Measurements from ENCODE around the gene NTRK1. TPM values are rescaled to one million over a fixed set of nuclear protein-coding genes. Genes with fewer than 3 reads are reported as not detected.

The NTRK1 gene
- total RNA-seq, 1 donor from 2014 or later = 49.1 TPM

- H3K9me3 Mint-ChIP-seq = no peaks in the 10 kb centered on the region
- H3K36me3 Mint-ChIP-seq (ENCODE audit: low read depth) = peaks cover 10% of the 10 kb centered on the region
- DNase-seq (ENCODE audit: low spot score) = no peak
- intact Hi-C loops (cut with micrococcal nuclease) = no loop called here
- peaks cover 10% of the 10 kb centered on the region for H3K27me3 Mint-ChIP-seq (ENCODE audit: insufficient read depth)
- no peaks in the 10 kb centered on the region for H3K4me1 Mint-ChIP-seq (ENCODE audit: low read depth)
- no peak overlapping the region for H3K27ac Mint-ChIP-seq
- H3K4me3 Mint-ChIP-seq = no peak overlapping the region
Measured at GRCh38 chr1:156879876-156880275, 19.2 kb downstream of the NTRK1 start.

DNA sequence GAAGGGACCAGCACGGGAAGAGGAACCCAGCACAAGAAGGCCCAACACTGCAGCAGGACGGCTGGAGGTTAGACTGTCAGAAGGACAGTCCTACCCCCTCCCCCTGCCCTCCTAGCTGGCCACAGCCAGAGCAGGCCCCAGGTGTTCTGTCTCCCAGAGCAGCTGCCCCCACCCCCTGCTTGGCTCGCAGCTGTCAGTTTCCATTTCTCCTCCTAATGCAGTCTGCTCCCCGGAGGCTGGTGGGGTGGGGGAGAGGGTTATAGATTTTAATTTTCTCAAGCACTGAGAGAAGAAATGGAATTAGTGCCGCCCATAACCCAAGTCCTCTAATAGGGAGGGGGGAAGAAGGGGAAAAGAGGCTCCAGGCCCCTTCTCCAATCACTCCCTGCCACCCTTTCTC, 19.8 kb downstream of the NTRK1 start:
- no peak for DNase-seq (ENCODE audit: low spot score)
- Mint-ChIP-seq H3K36me3 (ENCODE audit: low read depth) (peaks cover 9% of the 10 kb centered on the region), H3K4me3 (no peak overlapping the region), H3K27ac (no peak overlapping the region), H3K9me3 (no peaks in the 10 kb centered on the region), H3K4me1 (ENCODE audit: low read depth) (no peaks in the 10 kb centered on the region), H3K27me3 (ENCODE audit: insufficient read depth) (peaks cover 10% of the 10 kb centered on the region)
- intact Hi-C loops (cut with micrococcal nuclease) = no loop called here

- DNase-seq (ENCODE audit: low spot score) = no peak
- Mint-ChIP-seq H3K4me3 (no peak overlapping the region), H3K9me3 (no peaks in the 10 kb centered on the region), H3K27me3 (ENCODE audit: insufficient read depth) (peaks cover 12% of the 10 kb centered on the region), H3K36me3 (ENCODE audit: low read depth) (peaks cover 9% of the 10 kb centered on the region), H3K27ac (no peak overlapping the region), H3K4me1 (ENCODE audit: low read depth) (no peaks in the 10 kb centered on the region)
- intact Hi-C loops (cut with micrococcal nuclease) = no loop called here
Measured at GRCh38 chr1:156881101-156881500, 20.4 kb downstream of the NTRK1 start.

- intact Hi-C loops (cut with micrococcal nuclease) = no loop called here
- Mint-ChIP-seq H3K27me3 (ENCODE audit: insufficient read depth) (peaks cover 16% of the 10 kb centered on the region), H3K4me1 (ENCODE audit: low read depth) (no peaks in the 10 kb centered on the region), H3K9me3 (no peaks in the 10 kb centered on the region), H3K27ac (no peak overlapping the region), H3K36me3 (ENCODE audit: low read depth) (peaks cover 6% of the 10 kb centered on the region), H3K4me3 (no peak overlapping the region)
- DNase-seq (ENCODE audit: low spot score) = no peak
Measured at GRCh38 chr1:156881663-156882062, 21.0 kb downstream of the NTRK1 start.

DNA sequence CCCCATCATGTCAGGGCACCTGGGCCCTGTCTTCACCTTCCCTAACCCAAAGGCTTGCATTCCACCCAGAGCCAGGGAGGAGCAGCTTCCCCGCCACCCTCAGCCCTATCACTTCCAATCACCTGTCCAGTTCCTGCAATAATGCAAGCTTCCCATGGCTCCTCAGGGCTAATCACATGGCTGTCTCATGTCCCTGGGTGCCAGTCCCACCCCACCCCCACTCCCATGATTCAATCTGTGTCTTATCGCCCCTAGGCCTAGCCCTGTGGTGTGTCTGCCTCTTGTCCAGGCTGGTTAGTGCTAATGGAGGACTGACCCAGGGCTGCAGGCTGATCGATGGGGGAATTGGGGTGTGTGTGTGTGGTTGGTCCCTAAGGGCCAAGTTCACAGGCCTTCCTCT, 21.9 kb downstream of the NTRK1 start:
- intact Hi-C loops (cut with micrococcal nuclease) = no loop called here
- peaks cover 18% of the 10 kb centered on the region for H3K27me3 Mint-ChIP-seq (ENCODE audit: insufficient read depth)
- no peak overlapping the region for H3K27ac Mint-ChIP-seq
- H3K9me3 Mint-ChIP-seq = no peaks in the 10 kb centered on the region
- no peaks in the 10 kb centered on the region for H3K4me1 Mint-ChIP-seq (ENCODE audit: low read depth)
- no peak overlapping the region for H3K4me3 Mint-ChIP-seq
- peaks cover 6% of the 10 kb centered on the region for H3K36me3 Mint-ChIP-seq (ENCODE audit: low read depth)
- DNase-seq (ENCODE audit: low spot score) = no peak

- H3K4me1 Mint-ChIP-seq (ENCODE audit: low read depth) = no peaks in the 10 kb centered on the region
- peaks cover 21% of the 10 kb centered on the region for H3K27me3 Mint-ChIP-seq (ENCODE audit: insufficient read depth)
- DNase-seq (ENCODE audit: low spot score) = no peak
- H3K36me3 Mint-ChIP-seq (ENCODE audit: low read depth) = peaks cover 8% of the 10 kb centered on the region
- H3K27ac Mint-ChIP-seq = no peak overlapping the region
- intact Hi-C loops (cut with micrococcal nuclease) = no loop called here
- H3K4me3 Mint-ChIP-seq = no peak overlapping the region
- H3K9me3 Mint-ChIP-seq = no peaks in the 10 kb centered on the region
Measured at GRCh38 chr1:156883919-156884318, 23.3 kb downstream of the NTRK1 start.

DNA sequence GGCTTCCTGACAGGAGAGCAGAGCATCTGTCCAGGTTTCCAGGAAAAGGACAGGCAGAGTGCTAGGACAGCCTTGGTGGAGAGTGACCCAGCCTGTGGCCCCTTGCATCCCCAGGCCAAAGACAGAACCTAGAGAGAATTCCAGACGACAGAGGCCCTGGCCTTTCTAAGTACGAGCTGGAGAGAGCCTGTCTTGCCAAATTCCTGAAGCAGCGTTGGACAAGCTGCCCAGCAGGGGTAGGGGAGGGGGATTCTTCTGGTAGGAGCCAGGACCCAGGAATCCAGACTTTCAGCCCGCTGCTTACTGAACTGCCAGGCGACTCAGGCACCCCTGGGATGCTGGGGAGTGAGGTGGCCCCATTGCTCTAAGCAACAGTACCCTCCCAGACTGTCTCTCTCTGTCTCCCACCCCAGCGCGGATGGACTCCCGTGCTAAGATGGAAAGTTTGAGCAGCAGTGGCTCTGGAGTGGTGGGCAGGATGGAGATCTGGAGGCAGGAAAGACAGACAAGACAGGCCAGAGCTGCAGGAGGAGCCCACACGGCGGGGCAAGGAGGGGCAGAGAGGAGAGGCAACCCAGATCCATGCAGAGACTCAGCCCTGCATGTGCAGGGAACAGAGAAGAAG, 24.0 kb downstream of the NTRK1 start:
- DNase-seq (ENCODE audit: low spot score) = no peak
- Mint-ChIP-seq H3K36me3 (ENCODE audit: low read depth) (peaks cover 9% of the 10 kb centered on the region), H3K27ac (no peak overlapping the region), H3K27me3 (ENCODE audit: insufficient read depth) (peaks cover 26% of the 10 kb centered on the region), H3K9me3 (no peaks in the 10 kb centered on the region), H3K4me1 (ENCODE audit: low read depth) (peaks cover under 1% of the 10 kb centered on the region), H3K4me3 (no peak overlapping the region)
- intact Hi-C loops (cut with micrococcal nuclease) = no loop called here

- Mint-ChIP-seq H3K9me3 (no peaks in the 10 kb centered on the region), H3K27me3 (ENCODE audit: insufficient read depth) (peaks cover 29% of the 10 kb centered on the region), H3K4me1 (ENCODE audit: low read depth) (peaks cover 6% of the 10 kb centered on the region), H3K36me3 (ENCODE audit: low read depth) (peaks cover 7% of the 10 kb centered on the region), H3K27ac (no peak overlapping the region), H3K4me3 (no peak overlapping the region)
- no peak for DNase-seq (ENCODE audit: low spot score)
- intact Hi-C loops (cut with micrococcal nuclease) = no loop called here
Measured at GRCh38 chr1:156885314-156885713, 24.6 kb downstream of the NTRK1 start.

DNA sequence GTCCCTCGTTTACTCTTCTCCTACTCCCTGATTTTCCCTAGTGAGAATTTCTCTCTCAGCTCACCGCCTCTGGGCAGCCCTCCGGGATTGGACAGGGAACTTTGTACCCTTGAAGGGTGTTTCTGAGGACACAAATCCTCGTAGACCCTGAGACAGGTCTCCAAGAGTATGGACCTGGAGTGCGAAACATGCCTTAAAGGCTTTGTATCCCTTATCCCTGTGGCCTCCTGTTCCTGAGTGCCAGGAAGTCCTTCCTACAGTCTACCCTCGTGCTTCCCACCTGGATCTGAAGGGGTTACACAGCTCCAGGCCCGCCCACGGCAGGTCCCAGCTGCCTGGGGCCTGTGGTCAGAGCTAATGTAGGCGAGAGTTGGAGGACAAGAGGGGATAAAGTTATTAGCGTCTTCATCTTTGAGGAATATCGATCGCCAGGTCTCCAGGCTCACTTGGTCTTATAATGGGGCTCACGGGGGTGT, 25.3 kb downstream of the NTRK1 start:
- intact Hi-C loops (cut with micrococcal nuclease) = no loop called here
- H3K4me1 Mint-ChIP-seq (ENCODE audit: low read depth) = peaks cover 8% of the 10 kb centered on the region
- no peak for DNase-seq (ENCODE audit: low spot score)
- peaks cover 7% of the 10 kb centered on the region for H3K36me3 Mint-ChIP-seq (ENCODE audit: low read depth)
- no peak overlapping the region for H3K4me3 Mint-ChIP-seq
- H3K27me3 Mint-ChIP-seq (ENCODE audit: insufficient read depth) = peaks cover 31% of the 10 kb centered on the region
- no peak overlapping the region for H3K27ac Mint-ChIP-seq
- H3K9me3 Mint-ChIP-seq = no peaks in the 10 kb centered on the region

DNA sequence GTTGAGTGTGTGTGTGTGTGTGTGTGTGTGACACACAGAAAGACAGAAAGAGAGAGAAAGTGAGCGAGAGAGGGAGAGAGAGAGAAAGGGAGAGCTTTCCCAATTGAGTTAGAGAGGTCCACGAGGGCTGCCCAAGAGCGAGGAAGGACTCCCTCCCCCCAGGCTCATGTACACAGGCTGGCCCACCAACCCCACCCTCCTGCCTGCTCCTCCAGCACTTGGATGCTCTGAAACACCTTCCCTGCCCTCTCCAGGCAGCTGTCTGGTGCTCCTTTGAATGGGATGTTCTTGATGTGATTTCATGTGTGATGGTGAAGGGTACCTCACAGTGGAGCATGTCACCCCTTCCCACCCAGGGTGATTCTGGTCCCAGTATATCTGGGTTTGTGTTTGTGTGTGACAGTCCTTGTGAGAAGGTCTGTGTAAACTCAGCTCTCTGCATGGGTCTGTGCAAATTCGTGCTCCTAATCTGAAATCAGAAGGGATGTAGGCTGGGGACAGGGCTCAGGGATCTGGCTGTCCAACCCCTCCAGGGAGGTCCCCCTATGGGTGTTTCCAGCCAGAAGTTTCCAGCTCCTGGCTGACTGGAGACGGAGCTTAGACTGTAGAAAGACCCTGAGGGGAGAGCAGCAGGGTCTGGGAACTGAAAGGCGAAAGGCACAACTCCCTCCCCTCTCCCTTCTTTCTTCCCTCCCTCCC, 26.1 kb downstream of the NTRK1 start:
- Mint-ChIP-seq H3K27ac (no peak overlapping the region), H3K36me3 (ENCODE audit: low read depth) (peaks cover 7% of the 10 kb centered on the region)

DNA sequence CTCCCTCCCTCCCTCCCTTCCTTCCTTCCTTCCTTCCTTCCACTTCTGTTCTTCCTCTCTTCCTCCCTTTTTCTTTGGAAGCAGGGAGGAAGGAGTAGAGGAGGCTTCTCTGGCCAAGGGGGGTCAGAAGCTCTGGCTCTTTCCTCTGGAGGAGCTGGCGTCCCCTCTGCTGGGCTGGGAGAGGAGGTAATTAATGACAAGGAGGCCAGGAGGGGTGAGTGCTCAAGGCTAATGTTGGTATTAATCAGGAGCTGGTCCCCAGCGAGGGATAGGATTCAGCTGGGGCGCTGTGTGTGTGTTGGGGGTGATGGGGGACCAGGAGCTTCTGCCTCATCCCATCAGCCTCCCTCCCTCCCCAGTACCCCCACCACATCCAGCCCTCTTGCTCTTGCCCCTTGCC, 26.7 kb downstream of the NTRK1 start:
- no peaks in the 10 kb centered on the region for H3K9me3 Mint-ChIP-seq
- peaks cover 8% of the 10 kb centered on the region for H3K4me1 Mint-ChIP-seq (ENCODE audit: low read depth)
- peaks cover 39% of the 10 kb centered on the region for H3K27me3 Mint-ChIP-seq (ENCODE audit: insufficient read depth)
- DNase-seq (ENCODE audit: low spot score) = no peak
- peaks cover 7% of the 10 kb centered on the region for H3K36me3 Mint-ChIP-seq (ENCODE audit: low read depth)
- H3K4me3 Mint-ChIP-seq = no peak overlapping the region
- intact Hi-C loops (cut with micrococcal nuclease) = no loop called here
- no peak overlapping the region for H3K27ac Mint-ChIP-seq

More for the DNA sequence above, 26.1 kb downstream of the NTRK1 start:
- intact Hi-C loops (cut with micrococcal nuclease) = no loop called here
- DNase-seq (ENCODE audit: low spot score) = no peak
- Mint-ChIP-seq H3K9me3 (no peaks in the 10 kb centered on the region), H3K27me3 (ENCODE audit: insufficient read depth) (peaks cover 37% of the 10 kb centered on the region), H3K4me1 (ENCODE audit: low read depth) (peaks cover 8% of the 10 kb centered on the region), H3K4me3 (no peak overlapping the region)

- Mint-ChIP-seq H3K27ac (no peak overlapping the region), H3K36me3 (ENCODE audit: low read depth) (peaks cover 7% of the 10 kb centered on the region), H3K27me3 (ENCODE audit: insufficient read depth) (peaks cover 42% of the 10 kb centered on the region), H3K4me3 (no peak overlapping the region), H3K4me1 (ENCODE audit: low read depth) (peaks cover 8% of the 10 kb centered on the region), H3K9me3 (no peaks in the 10 kb centered on the region)
- intact Hi-C loops (cut with micrococcal nuclease) = no loop called here
- no peak for DNase-seq (ENCODE audit: low spot score)
Measured at GRCh38 chr1:156887734-156888133, 27.1 kb downstream of the NTRK1 start.

- no peak overlapping the region for H3K27ac Mint-ChIP-seq
- H3K4me1 Mint-ChIP-seq (ENCODE audit: low read depth) = peaks cover 8% of the 10 kb centered on the region
- H3K27me3 Mint-ChIP-seq (ENCODE audit: insufficient read depth) = peaks cover 54% of the 10 kb centered on the region
- no peaks in the 10 kb centered on the region for H3K9me3 Mint-ChIP-seq
- no peak overlapping the region for H3K4me3 Mint-ChIP-seq
- peaks cover 3% of the 10 kb centered on the region for H3K36me3 Mint-ChIP-seq (ENCODE audit: low read depth)
- DNase-seq (ENCODE audit: low spot score) = peak; percentile 35
- intact Hi-C loops (cut with micrococcal nuclease) = loop anchor here (1.0 kb wide), 6 partner anchors 30 to 201 kb away; partner anchors contain the start of genes NTRK1 and SH2D2A
Measured at GRCh38 chr1:156889802-156890580, 29.3 kb downstream of the NTRK1 start.
